HCT116 (cell line): ENCODE results near the gene CR1L. TPM values are rescaled to one million over a fixed set of nuclear protein-coding genes. Genes with fewer than 3 reads are reported as not detected.

Experiments
- ATAC-seq: fragments of 200-7000 bp; cut with Tn5 transposase; 2 replicates; pipeline ENCODE4 v1.9.1; 2020; ENCODE audit warnings: mild to moderate bottlenecking, moderate library complexity
- BruUV-seq: library from RNA; stranded (reverse); fragments of 400-500 nt; replicated peaks from 2 replicates; lab custom pipeline; 2021; lab: Mats Ljungman, UMichigan
- CTCF ChIA-PET: fragments of 300-600 bp; sonication (Branson Sonifier 250); formaldehyde crosslinking; loops from one replicate; lab custom pipeline; 2021; ENCODE audit warnings: antibody characterized with exemption; lab: Charles Lee
- POLR2A ChIA-PET: fragments of 300-600, 350-600 bp; sonication (Branson Sonifier 250); formaldehyde crosslinking; loops from one replicate; lab custom pipeline; 2021; ENCODE audit warnings: antibody characterized with exemption; lab: Charles Lee
- RAD21 ChIA-PET, 2 experiments: fragments of 300-600 bp; sonication (Branson Sonifier 250); formaldehyde crosslinking; loops; one replicate each; lab custom pipeline; 2023; ENCODE audit warnings: low total read pairs in 2 of 2; ENCODE audit not compliant: uncharacterized antibody in 2 of 2, unreplicated experiment in 2 of 2, low non-redundant PET in 1 of 2; lab: Charles Lee
- DNase-seq: peaks from one replicate; pipeline ENCODE4 v3.0.0-alpha.2; 2010; ENCODE audit warnings: low read depth, low spot score
- H2AFZ ChIP-seq: fragments of 200-600 bp; shearing (Covaris generic), sonication (generic); 2 replicates; pipeline ENCODE4 v1.6.1; 2017; ENCODE audit warnings: low read depth, mixed run types, mixed read lengths, antibody characterized with exemption, low read length; ENCODE audit not compliant: poor library complexity, severe bottlenecking
- H3K27ac ChIP-seq: 2 replicates; pipeline ENCODE4 v1.5.1; 2012; ENCODE audit warnings: low read depth, low read length
- H3K27me3 ChIP-seq: fragments of 200-600 bp; sonication (generic); 2 replicates; pipeline ENCODE4 v1.6.1; 2016; ENCODE audit warnings: mixed run types, low read length, mixed read lengths; ENCODE audit not compliant: insufficient read depth
- H3K36me3 ChIP-seq, 2 experiments: fragments of 200-500 bp in 1 of 2; fragments of 200-600 bp in 1 of 2; sonication (Bioruptor generic) in 1 of 2; sonication (generic) in 1 of 2; 2 replicates each; pipeline versions ENCODE4 v1.5.1 to v1.6.1; 2014 to 2016; ENCODE audit warnings: low read length in 2 of 2, inconsistent platforms in 1 of 2, mixed read lengths in 1 of 2, mixed run types in 1 of 2; ENCODE audit not compliant: insufficient read depth in 2 of 2, control insufficient read depth in 1 of 2
- H3K4me1 ChIP-seq, 2 experiments: fragments of 200-600 bp in 1 of 2; sonication (generic) in 1 of 2; 2 replicates each; pipeline versions ENCODE4 v1.5.1 to v1.6.1; 2012 to 2017; ENCODE audit warnings: low read length in 2 of 2, inconsistent platforms in 1 of 2, mild to moderate bottlenecking in 1 of 2, mixed read lengths in 1 of 2, mixed run types in 1 of 2, moderate library complexity in 1 of 2; ENCODE audit not compliant: insufficient read depth in 2 of 2, control insufficient read depth in 1 of 2
- H3K4me2 ChIP-seq: fragments of 200-600 bp; sonication (generic); 2 replicates; pipeline ENCODE4 v1.6.1; 2017; ENCODE audit warnings: mixed run types, low read length, mixed read lengths
- H3K4me3 ChIP-seq, 2 experiments: fragments of 200-600 bp in 1 of 2; sonication (generic) in 1 of 2; replicated peaks in 1 of 2; 2 replicates each; pipeline ENCODE4 v1.5.1; 2011 to 2016; ENCODE audit warnings: low read length in 2 of 2, control low read depth in 1 of 2, low read depth in 1 of 2, mild to moderate bottlenecking in 1 of 2, mixed read lengths in 1 of 2, mixed run types in 1 of 2
- H3K79me2 ChIP-seq: fragments of 200-600 bp; sonication (generic); 2 replicates; pipeline ENCODE4 v1.6.1; 2017; ENCODE audit warnings: mild to moderate bottlenecking, mixed run types, low read length, moderate library complexity, mixed read lengths; ENCODE audit not compliant: insufficient read depth
- H3K9ac ChIP-seq: fragments of 200-600 bp; sonication (generic); 2 replicates; pipeline ENCODE4 v1.6.1; 2016; ENCODE audit warnings: low read length, mixed read lengths
- H3K9me2 ChIP-seq: fragments of 200-600 bp; sonication (generic), shearing (Covaris generic); 2 replicates; pipeline ENCODE4 v1.6.1; 2017; ENCODE audit warnings: mixed run types, mild to moderate bottlenecking, moderate library complexity; ENCODE audit not compliant: insufficient read depth
- H3K9me3 ChIP-seq, 2 experiments: fragments of 200-500 bp in 1 of 2; fragments of 200-600 bp in 1 of 2; sonication (Bioruptor generic) in 1 of 2; sonication (generic) in 1 of 2; 2 replicates each; pipeline ENCODE4 v1.6.1; 2014 to 2017; ENCODE audit warnings: low read length in 2 of 2, mixed read lengths in 2 of 2, inconsistent platforms in 1 of 2, low read depth in 1 of 2, mild to moderate bottlenecking in 1 of 2, mixed run types in 1 of 2, moderate library complexity in 1 of 2; ENCODE audit not compliant: control insufficient read depth in 1 of 2, insufficient read depth in 1 of 2
- H4K20me1 ChIP-seq: fragments of 200-600 bp; sonication (generic), shearing (Covaris generic); 2 replicates; pipeline ENCODE4 v1.6.1; 2017; ENCODE audit warnings: mixed run types, mild to moderate bottlenecking, moderate library complexity; ENCODE audit not compliant: insufficient read depth
- CBX3 ChIP-seq: IDR thresholded peaks from 2 replicates; pipeline ENCODE4 v1.6.1; 2012; ENCODE audit warnings: low read depth
- CEBPB ChIP-seq: IDR thresholded peaks from 2 replicates; pipeline ENCODE4 v1.6.1; 2012; ENCODE audit warnings: low read depth
- EGR1 ChIP-seq: IDR thresholded peaks from 2 replicates; pipeline ENCODE4 v1.6.1; 2012; ENCODE audit warnings: low read depth
- ELF1 ChIP-seq: IDR thresholded peaks from 2 replicates; pipeline ENCODE4 v1.6.1; 2012; ENCODE audit warnings: low read depth, borderline replicate concordance
- EZH2 ChIP-seq: fragments of 200-600 bp; sonication (generic); IDR thresholded peaks from 2 replicates; pipeline ENCODE4 v1.6.1; 2017; ENCODE audit warnings: antibody characterized with exemption, mixed run types
- EZH2phosphoT487 ChIP-seq: fragments of 200-600 bp; IDR thresholded peaks from 2 replicates; pipeline ENCODE4 v1.6.1; 2018; ENCODE audit warnings: antibody characterized with exemption, borderline replicate concordance
- JUND ChIP-seq: IDR thresholded peaks from 2 replicates; pipeline ENCODE4 v1.6.1; 2012
- POLR2A ChIP-seq: IDR thresholded peaks from 2 replicates; pipeline ENCODE4 v1.7.0; 2011; ENCODE audit warnings: borderline replicate concordance; ENCODE audit not compliant: insufficient read depth, insufficient read length; ENCODE audit errors: extremely low read depth
- POLR2AphosphoS5 ChIP-seq: IDR thresholded peaks from 2 replicates; pipeline ENCODE4 v1.6.1; 2011; ENCODE audit warnings: mild to moderate bottlenecking, low read depth, low read length, moderate library complexity
- RAD21 ChIP-seq: IDR thresholded peaks from 2 replicates; pipeline ENCODE4 v1.6.1; 2012; ENCODE audit warnings: low read depth, mild to moderate bottlenecking
- SP1 ChIP-seq: IDR thresholded peaks from 2 replicates; pipeline ENCODE4 v1.6.1; 2012; ENCODE audit warnings: low read depth
- SRF ChIP-seq: IDR thresholded peaks from 2 replicates; pipeline ENCODE4 v1.6.1; 2012; ENCODE audit warnings: low read depth
- TCF7L2 ChIP-seq: IDR thresholded peaks from 2 replicates; pipeline ENCODE4 v1.7.0; 2011; ENCODE audit warnings: borderline replicate concordance, inconsistent platforms; ENCODE audit not compliant: insufficient read depth, insufficient read length; ENCODE audit errors: extremely low read depth
- YY1 ChIP-seq: IDR thresholded peaks from 2 replicates; pipeline ENCODE4 v1.6.1; 2011; ENCODE audit warnings: low read length, low read depth, moderate library complexity, mild to moderate bottlenecking; ENCODE audit not compliant: insufficient replicate concordance; ENCODE audit errors: extremely low read depth
- ZBTB33 ChIP-seq: IDR thresholded peaks from 2 replicates; pipeline ENCODE4 v1.6.1; 2011; ENCODE audit warnings: mild to moderate bottlenecking, low read length, moderate library complexity; ENCODE audit not compliant: insufficient replicate concordance; ENCODE audit errors: extremely low read depth
- ZNF274 ChIP-seq: fragments of 200-500 bp; sonication (Bioruptor generic); IDR thresholded peaks from 2 replicates; pipeline ENCODE4 v1.6.1; 2014; ENCODE audit warnings: mild to moderate bottlenecking, low read depth, low read length, inconsistent platforms
- intact Hi-C: fragments of 100-400 bp; cut with micrococcal nuclease; formaldehyde crosslinking; loops from 2 replicates; pipeline ENCODE4 v1.10.0; 2022
- total RNA-seq: library from RNA; stranded (reverse); gene quantifications from one replicate; pipeline ENCODE4 v1.2.1, GENCODE V29; 2021; ENCODE audit not compliant: unreplicated experiment
- TF ChIP-seq, protein P1 (sequence below): IDR thresholded peaks from 2 replicates; pipeline ENCODE4 v1.6.1; 2012
- TF ChIP-seq, protein P2 (sequence below), 3 experiments: fragments of 200-600 bp in 1 of 3; sonication (generic) in 1 of 3; IDR thresholded peaks in 2 of 3; conservative IDR thresholded peaks in 1 of 3; 2 replicates each; pipeline ENCODE4 v1.5.1; 2012 to 2017; ENCODE audit warnings: low read depth in 2 of 3, low read length in 2 of 3, antibody characterized with exemption in 1 of 3, borderline replicate concordance in 1 of 3, control low read depth in 1 of 3, mild to moderate bottlenecking in 1 of 3, mixed read lengths in 1 of 3, mixed run types in 1 of 3, moderate library complexity in 1 of 3; ENCODE audit not compliant: insufficient read depth in 1 of 3
- TF ChIP-seq, protein P3 (sequence below): IDR thresholded peaks from 2 replicates; pipeline ENCODE4 v1.6.1; 2012; ENCODE audit warnings: low read depth

The CR1L gene
- total RNA-seq, 1 experiment from 2014 or later: 0.15 TPM

DNA sequence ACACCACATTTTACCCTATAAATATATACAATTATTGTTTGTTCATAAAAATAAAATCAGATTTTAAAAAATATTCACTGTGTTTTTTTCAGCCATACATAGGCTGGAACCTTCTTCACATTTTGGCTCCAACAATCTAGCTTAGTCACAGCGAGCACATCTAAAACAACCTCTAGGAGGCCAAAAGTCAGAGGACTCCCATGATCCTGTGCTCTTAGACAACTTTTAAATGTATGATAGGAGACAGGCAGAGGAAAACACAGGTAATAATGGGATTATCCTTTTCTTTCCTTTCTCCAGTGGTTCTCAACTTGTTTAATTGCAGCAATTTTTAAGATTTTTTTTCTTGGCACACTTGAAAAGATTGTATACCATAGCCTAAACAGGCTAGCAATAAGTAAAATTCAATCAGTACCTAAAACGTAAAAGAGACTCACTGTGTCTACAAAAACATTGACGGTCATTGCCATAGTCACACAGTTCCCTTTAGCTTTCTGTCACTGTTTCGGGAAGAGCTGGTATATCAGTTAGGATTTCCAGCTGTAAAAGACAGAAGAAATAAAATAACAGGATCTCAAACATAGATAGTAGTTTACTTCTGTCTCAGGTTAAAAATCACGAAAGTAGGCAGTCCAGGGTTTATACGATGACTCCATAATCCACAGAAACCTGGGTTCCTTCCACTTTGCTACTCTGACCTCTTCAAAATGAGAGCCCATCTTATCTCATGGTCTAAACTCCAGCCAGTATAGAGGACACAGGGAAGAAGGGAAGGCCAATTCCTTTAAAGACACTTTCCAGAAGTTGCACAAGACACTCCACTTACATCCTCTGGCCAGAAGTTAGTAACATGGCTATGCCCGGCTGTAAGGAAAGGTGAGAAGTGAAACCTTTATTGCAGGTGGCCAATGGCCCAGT is 39.2 kb upstream of the CR1L start:
- intact Hi-C loops: no loop called here
- Histone ChIP-seq H3K27me3 (no peaks in the 10 kb centered on the region), H3K27ac (no peak overlapping the region), H4K20me1 (no peaks in the 10 kb centered on the region), H3K9ac (no peak overlapping the region), H3K79me2 (no peaks in the 10 kb centered on the region), H3K4me3 (no peak overlapping the region), H3K9me2 (no peaks in the 10 kb centered on the region), H3K36me3 (no peaks in the 10 kb centered on the region), H3K4me1 (no peaks in the 10 kb centered on the region), H3K4me2 (no peak overlapping the region), H3K9me3 (no peaks in the 10 kb centered on the region), H2AFZ (peak overlapping the region; percentile 35)
- no TSS peak for BruUV-seq
- ChIA-PET POLR2A (interaction anchor here (0.9 kb wide), 1 partner anchor 9 kb away, joined by 3 read pairs; no protein-coding TSS in a partner anchor), CTCF (interaction anchor here (1.5 to 1.7 kb wide), 2 partner anchors 15 to 26 kb away, joined by 3 to 7 read pairs; no protein-coding TSS in a partner anchor), RAD21 (no interaction called here)
- TF ChIP-seq, protein P1, sequence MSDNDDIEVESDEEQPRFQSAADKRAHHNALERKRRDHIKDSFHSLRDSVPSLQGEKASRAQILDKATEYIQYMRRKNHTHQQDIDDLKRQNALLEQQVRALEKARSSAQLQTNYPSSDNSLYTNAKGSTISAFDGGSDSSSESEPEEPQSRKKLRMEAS: no peak
- TF ChIP-seq, protein P2, sequence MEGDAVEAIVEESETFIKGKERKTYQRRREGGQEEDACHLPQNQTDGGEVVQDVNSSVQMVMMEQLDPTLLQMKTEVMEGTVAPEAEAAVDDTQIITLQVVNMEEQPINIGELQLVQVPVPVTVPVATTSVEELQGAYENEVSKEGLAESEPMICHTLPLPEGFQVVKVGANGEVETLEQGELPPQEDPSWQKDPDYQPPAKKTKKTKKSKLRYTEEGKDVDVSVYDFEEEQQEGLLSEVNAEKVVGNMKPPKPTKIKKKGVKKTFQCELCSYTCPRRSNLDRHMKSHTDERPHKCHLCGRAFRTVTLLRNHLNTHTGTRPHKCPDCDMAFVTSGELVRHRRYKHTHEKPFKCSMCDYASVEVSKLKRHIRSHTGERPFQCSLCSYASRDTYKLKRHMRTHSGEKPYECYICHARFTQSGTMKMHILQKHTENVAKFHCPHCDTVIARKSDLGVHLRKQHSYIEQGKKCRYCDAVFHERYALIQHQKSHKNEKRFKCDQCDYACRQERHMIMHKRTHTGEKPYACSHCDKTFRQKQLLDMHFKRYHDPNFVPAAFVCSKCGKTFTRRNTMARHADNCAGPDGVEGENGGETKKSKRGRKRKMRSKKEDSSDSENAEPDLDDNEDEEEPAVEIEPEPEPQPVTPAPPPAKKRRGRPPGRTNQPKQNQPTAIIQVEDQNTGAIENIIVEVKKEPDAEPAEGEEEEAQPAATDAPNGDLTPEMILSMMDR (IDR thresholded peaks at IDR 0.05 in 2 of 3, conservative IDR thresholded peaks at IDR 0.05 in 1 of 3; ENCODE audit: borderline replicate concordance in 1 of 3, insufficient read depth in 1 of 3, low read depth in 2 of 3, low read length in 2 of 3): no peak
- TF ChIP-seq CBX3 (no peak), TCF7L2 (no peak), POLR2A (no peak), YY1 (no peak), EZH2 (no peak), SP1 (no peak), ZBTB33 (no peak), ELF1 (no peak), CEBPB (no peak), ZNF274 (no peak), RAD21 (no peak), EZH2phosphoT487 (no peak), SRF (no peak), EGR1 (no peak), JUND (no peak), POLR2AphosphoS5 (no peak)
- TF ChIP-seq, protein P3, sequence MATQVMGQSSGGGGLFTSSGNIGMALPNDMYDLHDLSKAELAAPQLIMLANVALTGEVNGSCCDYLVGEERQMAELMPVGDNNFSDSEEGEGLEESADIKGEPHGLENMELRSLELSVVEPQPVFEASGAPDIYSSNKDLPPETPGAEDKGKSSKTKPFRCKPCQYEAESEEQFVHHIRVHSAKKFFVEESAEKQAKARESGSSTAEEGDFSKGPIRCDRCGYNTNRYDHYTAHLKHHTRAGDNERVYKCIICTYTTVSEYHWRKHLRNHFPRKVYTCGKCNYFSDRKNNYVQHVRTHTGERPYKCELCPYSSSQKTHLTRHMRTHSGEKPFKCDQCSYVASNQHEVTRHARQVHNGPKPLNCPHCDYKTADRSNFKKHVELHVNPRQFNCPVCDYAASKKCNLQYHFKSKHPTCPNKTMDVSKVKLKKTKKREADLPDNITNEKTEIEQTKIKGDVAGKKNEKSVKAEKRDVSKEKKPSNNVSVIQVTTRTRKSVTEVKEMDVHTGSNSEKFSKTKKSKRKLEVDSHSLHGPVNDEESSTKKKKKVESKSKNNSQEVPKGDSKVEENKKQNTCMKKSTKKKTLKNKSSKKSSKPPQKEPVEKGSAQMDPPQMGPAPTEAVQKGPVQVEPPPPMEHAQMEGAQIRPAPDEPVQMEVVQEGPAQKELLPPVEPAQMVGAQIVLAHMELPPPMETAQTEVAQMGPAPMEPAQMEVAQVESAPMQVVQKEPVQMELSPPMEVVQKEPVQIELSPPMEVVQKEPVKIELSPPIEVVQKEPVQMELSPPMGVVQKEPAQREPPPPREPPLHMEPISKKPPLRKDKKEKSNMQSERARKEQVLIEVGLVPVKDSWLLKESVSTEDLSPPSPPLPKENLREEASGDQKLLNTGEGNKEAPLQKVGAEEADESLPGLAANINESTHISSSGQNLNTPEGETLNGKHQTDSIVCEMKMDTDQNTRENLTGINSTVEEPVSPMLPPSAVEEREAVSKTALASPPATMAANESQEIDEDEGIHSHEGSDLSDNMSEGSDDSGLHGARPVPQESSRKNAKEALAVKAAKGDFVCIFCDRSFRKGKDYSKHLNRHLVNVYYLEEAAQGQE: no peak
- DNase-seq (peak; percentile 7), ATAC-seq (peak; percentile 60)
